Measurements from ENCODE around the gene MRPL20. TPM values are rescaled to one million over a fixed set of nuclear protein-coding genes. Genes with fewer than 3 reads are reported as not detected.
"Not testable (repeated sequence)": the region's sequence is repeated elsewhere in the genome, so short reads cannot be mapped to it uniquely, and the experiment has no call there.

The MRPL20 gene
- total RNA-seq, 1 donor from 2014 or later: 95.0 TPM

- no peak for DNase-seq (ENCODE audit: low spot score)
- peaks cover 4% of the 10 kb centered on the region for H3K36me3 Mint-ChIP-seq (ENCODE audit: low read depth, unreplicated experiment)
- no peak overlapping the region for H3K4me3 Mint-ChIP-seq (ENCODE audit: unreplicated experiment)
- no peaks in the 10 kb centered on the region for H3K9me3 Mint-ChIP-seq (ENCODE audit: unreplicated experiment)
- no peak for TF ChIP-seq CTCF (IDR thresholded peaks at IDR 0.05; ENCODE audit: unreplicated experiment)
- H3K4me1 Mint-ChIP-seq (ENCODE audit: unreplicated experiment): peaks cover 12% of the 10 kb centered on the region
- H3K27ac Mint-ChIP-seq (ENCODE audit: unreplicated experiment): no peak overlapping the region
- H3K27me3 Mint-ChIP-seq (ENCODE audit: unreplicated experiment): peaks cover 9% of the 10 kb centered on the region
These were observed 13.6 kb upstream of the MRPL20 start for GRCh38 chr1:1420654-1421141.

- DNase-seq (ENCODE audit: low spot score): no peak
- peaks cover 12% of the 10 kb centered on the region for H3K4me1 Mint-ChIP-seq (ENCODE audit: unreplicated experiment)
- H3K4me3 Mint-ChIP-seq (ENCODE audit: unreplicated experiment): no peak overlapping the region
- H3K27me3 Mint-ChIP-seq (ENCODE audit: unreplicated experiment): peaks cover 8% of the 10 kb centered on the region
- H3K36me3 Mint-ChIP-seq (ENCODE audit: low read depth, unreplicated experiment): peaks cover 4% of the 10 kb centered on the region
- H3K27ac Mint-ChIP-seq (ENCODE audit: unreplicated experiment): no peak overlapping the region
- no peaks in the 10 kb centered on the region for H3K9me3 Mint-ChIP-seq (ENCODE audit: unreplicated experiment)
- no peak for TF ChIP-seq CTCF (IDR thresholded peaks at IDR 0.05; ENCODE audit: unreplicated experiment)
These were observed 12.9 kb upstream of the MRPL20 start for GRCh38 chr1:1419813-1420653.

- no peak for TF ChIP-seq CTCF (IDR thresholded peaks at IDR 0.05; ENCODE audit: unreplicated experiment)
- Mint-ChIP-seq H3K4me3 (ENCODE audit: unreplicated experiment) (no peak overlapping the region), H3K4me1 (ENCODE audit: unreplicated experiment) (peaks cover 12% of the 10 kb centered on the region), H3K9me3 (ENCODE audit: unreplicated experiment) (no peaks in the 10 kb centered on the region), H3K36me3 (ENCODE audit: low read depth, unreplicated experiment) (no peaks in the 10 kb centered on the region), H3K27ac (ENCODE audit: unreplicated experiment) (no peak overlapping the region), H3K27me3 (ENCODE audit: unreplicated experiment) (peaks cover 1% of the 10 kb centered on the region)
- no peak for DNase-seq (ENCODE audit: low spot score)
These were observed 12.3 kb upstream of the MRPL20 start for GRCh38 chr1:1419363-1419812.

- H3K27ac Mint-ChIP-seq (ENCODE audit: unreplicated experiment): no peak overlapping the region
- peaks cover 12% of the 10 kb centered on the region for H3K4me1 Mint-ChIP-seq (ENCODE audit: unreplicated experiment)
- H3K4me3 Mint-ChIP-seq (ENCODE audit: unreplicated experiment): peak overlapping the region; percentile 25
- H3K36me3 Mint-ChIP-seq (ENCODE audit: low read depth, unreplicated experiment): no peaks in the 10 kb centered on the region
- peaks cover 1% of the 10 kb centered on the region for H3K27me3 Mint-ChIP-seq (ENCODE audit: unreplicated experiment)
- no peaks in the 10 kb centered on the region for H3K9me3 Mint-ChIP-seq (ENCODE audit: unreplicated experiment)
- TF ChIP-seq CTCF (IDR thresholded peaks at IDR 0.05; ENCODE audit: unreplicated experiment): no peak
- DNase-seq (ENCODE audit: low spot score): no peak
These were observed 11.6 kb upstream of the MRPL20 start for GRCh38 chr1:1418464-1419362.

GRCh38 chr1:1417825-1418463 is 10.9 kb upstream of the MRPL20 start:
- not testable (repeated sequence) for H3K27me3 Mint-ChIP-seq (ENCODE audit: unreplicated experiment); H3K27ac Mint-ChIP-seq (ENCODE audit: unreplicated experiment); DNase-seq (ENCODE audit: low spot score); H3K36me3 Mint-ChIP-seq (ENCODE audit: low read depth, unreplicated experiment); H3K9me3 Mint-ChIP-seq (ENCODE audit: unreplicated experiment); H3K4me1 Mint-ChIP-seq (ENCODE audit: unreplicated experiment); H3K4me3 Mint-ChIP-seq (ENCODE audit: unreplicated experiment)

GRCh38 chr1:1417396-1417795 is 10.3 kb upstream of the MRPL20 start:
- H3K4me1 Mint-ChIP-seq (ENCODE audit: unreplicated experiment); DNase-seq (ENCODE audit: low spot score); H3K9me3 Mint-ChIP-seq (ENCODE audit: unreplicated experiment); H3K27me3 Mint-ChIP-seq (ENCODE audit: unreplicated experiment); H3K27ac Mint-ChIP-seq (ENCODE audit: unreplicated experiment); H3K4me3 Mint-ChIP-seq (ENCODE audit: unreplicated experiment); H3K36me3 Mint-ChIP-seq (ENCODE audit: low read depth, unreplicated experiment): not testable (repeated sequence)
